Thoracic aorta (tissue), 2 donors: Measurements from ENCODE around the gene PEX3. TPM values are rescaled to one million over a fixed set of nuclear protein-coding genes. Genes with fewer than 3 reads are reported as not detected.

Experiments
- ATAC-seq: fragments of 150-250 bp; one replicate; pipeline ENCODE4 v1.8.0; 2017; ENCODE audit warnings: low read depth; ENCODE audit not compliant: insufficient number of reproducible peaks, low FRiP score
- DNase-seq: peaks from one replicate; pipeline ENCODE4 v3.0.0-alpha.2; 2020; ENCODE audit warnings: low spot score
- H3K27ac ChIP-seq, 2 donors: fragments of 200-600 bp; sonication (generic); 1 replicate in 1 of 2; 2 replicates in 1 of 2; pipeline ENCODE4 v1.5.1; 2016; ENCODE audit warnings: mild to moderate bottlenecking in 2 of 2, moderate library complexity in 2 of 2
- H3K27me3 ChIP-seq: fragments of 200-600 bp; sonication (generic); replicated peaks from 2 replicates; pipeline ENCODE4 v1.6.0; 2016; ENCODE audit warnings: mild to moderate bottlenecking; ENCODE audit not compliant: insufficient read depth
- H3K36me3 ChIP-seq: fragments of 200-600 bp; sonication (generic); one replicate; pipeline ENCODE4 v1.5.1; 2016
- H3K4me1 ChIP-seq, 2 donors: fragments of 200-600 bp; sonication (generic); 1 replicate in 1 of 2; 2 replicates in 1 of 2; pipeline versions ENCODE4 v1.5.1 to v1.6.0; 2016; ENCODE audit warnings: low read depth in 2 of 2, mild to moderate bottlenecking in 1 of 2; ENCODE audit not compliant: control insufficient read depth in 1 of 2
- H3K4me3 ChIP-seq: fragments of 200-600 bp; sonication (generic); 2 replicates; pipeline ENCODE4 v1.5.1; 2016; ENCODE audit warnings: mild to moderate bottlenecking
- H3K9me3 ChIP-seq: fragments of 200-600 bp; sonication (generic); 2 replicates; pipeline ENCODE4 v1.5.1; 2016
- CTCF ChIP-seq: fragments of 200-600 bp; sonication (generic); IDR thresholded peaks from one replicate; pipeline ENCODE4 v1.5.1; 2019; ENCODE audit warnings: antibody characterized with exemption
- total RNA-seq, 2 donors: library from RNA; depleted of rRNA; stranded (reverse); fragments of >200 nt; gene quantifications; one replicate each; pipeline versions ENCODE4 v1.1.0 to v1.2.3, GENCODE V29; 2016

Gene PEX3
- total RNA-seq, 2 donors from 2014 or later = 11.4 to 16.2 TPM

GRCh38 chr6:143539106-143539505 is 88.5 kb downstream of the PEX3 start:
- H3K9me3 ChIP-seq = no peaks in the 10 kb centered on the region
- peaks cover 5 to 11% of the 10 kb centered on the region in 2 donors for H3K4me1 ChIP-seq
- DNase-seq = no peak
- no peaks in the 10 kb centered on the region for H3K36me3 ChIP-seq
- H3K4me3 ChIP-seq = no peak overlapping the region
- H3K27ac ChIP-seq = no peak overlapping the region
- ATAC-seq = no peak
- TF ChIP-seq CTCF = no peak
- H3K27me3 ChIP-seq = no peaks in the 10 kb centered on the region

- no peak for ATAC-seq
- H3K36me3 ChIP-seq = no peaks in the 10 kb centered on the region
Measured at GRCh38 chr6:143539734-143540133, 89.1 kb downstream of the PEX3 start.

GRCh38 chr6:143540192-143540591 is 89.6 kb downstream of the PEX3 start:
- Histone ChIP-seq H3K4me3 (no peak overlapping the region), H3K27me3 (no peaks in the 10 kb centered on the region)
- no peak for ATAC-seq

More at GRCh38 chr6:143539734-143540133, 89.1 kb downstream of the PEX3 start:
- no peak overlapping the region for H3K27ac ChIP-seq
- no peak for TF ChIP-seq CTCF
- no peak overlapping the region for H3K4me3 ChIP-seq
- DNase-seq = no peak
- peaks cover 5 to 11% of the 10 kb centered on the region in 2 donors for H3K4me1 ChIP-seq
- H3K9me3 ChIP-seq = no peaks in the 10 kb centered on the region
- no peaks in the 10 kb centered on the region for H3K27me3 ChIP-seq

More at GRCh38 chr6:143540192-143540591, 89.6 kb downstream of the PEX3 start:
- H3K27ac ChIP-seq = no peak overlapping the region
- TF ChIP-seq CTCF = no peak
- peaks cover 5 to 11% of the 10 kb centered on the region in 2 donors for H3K4me1 ChIP-seq
- H3K9me3 ChIP-seq = no peaks in the 10 kb centered on the region
- DNase-seq = no peak
- H3K36me3 ChIP-seq = no peaks in the 10 kb centered on the region

Other genes with a start within 250 kb of the PEX3 start
- 10 to 100 TPM; 11.2 to 12.3 TPM for gene ADAT2, start 110 bp upstream of the PEX3 start, total RNA-seq
- 10 to 100 TPM; 40.2 to 54.1 TPM for gene FUCA2, start 60.9 kb downstream of the PEX3 start, total RNA-seq
- gene PHACTR2, start 227.2 kb downstream of the PEX3 start, total RNA-seq = 10 to 100 TPM; 68.5 to 87.7 TPM